D721Med (cell line): Measurements from ENCODE around the gene TEK.

Source experiments
- DNase-seq: peaks from one replicate; pipeline ENCODE4 v3.0.0; 2011; ENCODE audit warnings: low spot score; ENCODE audit not compliant: insufficient read length
- FAIRE-seq: peaks from 2 replicates; lab custom pipeline; 2011; peaks lifted over from hg19 to GRCh38; lab: Jason Lieb, UNC
- TF ChIP-seq, protein P1 (sequence below): IDR thresholded peaks from 2 replicates; pipeline ENCODE4 v1.5.1; 2012; ENCODE audit warnings: mild to moderate bottlenecking, control low read depth; ENCODE audit not compliant: insufficient read depth; ENCODE audit errors: missing control alignments

The TEK gene

DNA sequence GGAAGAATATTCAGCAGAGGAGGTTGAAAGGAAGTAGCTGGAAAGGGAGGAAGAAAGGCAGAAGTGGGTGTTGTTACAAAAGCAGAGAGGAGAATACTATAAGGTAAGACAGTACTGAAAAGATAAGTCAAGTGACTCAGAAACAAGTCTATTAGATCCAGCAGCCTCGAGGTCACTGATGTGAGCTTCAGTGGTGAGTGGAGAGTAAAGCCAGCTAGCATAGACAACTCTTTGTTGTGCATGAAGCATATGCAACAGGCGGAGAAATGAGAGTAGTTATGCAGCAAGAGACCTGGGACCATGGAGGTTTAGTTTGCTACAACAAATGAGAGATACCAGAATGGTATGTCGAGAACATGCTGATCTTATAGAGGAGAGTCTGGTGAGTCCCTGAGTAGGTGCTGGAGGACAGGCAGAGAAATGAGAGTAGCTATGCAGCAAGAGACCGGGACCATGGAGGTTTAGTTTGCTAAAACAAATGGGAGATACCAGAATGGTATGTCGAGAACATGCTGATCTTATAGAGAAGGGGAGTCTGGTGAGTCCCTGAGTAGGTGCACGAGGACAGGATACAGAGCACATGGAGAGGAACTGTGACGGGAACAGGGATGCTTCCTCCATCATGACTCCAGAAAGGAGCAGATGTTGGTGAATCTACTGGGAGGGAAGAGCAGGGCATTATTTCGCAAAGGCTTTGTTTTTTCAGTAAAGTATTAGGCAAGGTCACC is 151.9 kb downstream of the TEK start:
- no peak for DNase-seq
- no peak for FAIRE-seq
- TF ChIP-seq, protein P1, sequence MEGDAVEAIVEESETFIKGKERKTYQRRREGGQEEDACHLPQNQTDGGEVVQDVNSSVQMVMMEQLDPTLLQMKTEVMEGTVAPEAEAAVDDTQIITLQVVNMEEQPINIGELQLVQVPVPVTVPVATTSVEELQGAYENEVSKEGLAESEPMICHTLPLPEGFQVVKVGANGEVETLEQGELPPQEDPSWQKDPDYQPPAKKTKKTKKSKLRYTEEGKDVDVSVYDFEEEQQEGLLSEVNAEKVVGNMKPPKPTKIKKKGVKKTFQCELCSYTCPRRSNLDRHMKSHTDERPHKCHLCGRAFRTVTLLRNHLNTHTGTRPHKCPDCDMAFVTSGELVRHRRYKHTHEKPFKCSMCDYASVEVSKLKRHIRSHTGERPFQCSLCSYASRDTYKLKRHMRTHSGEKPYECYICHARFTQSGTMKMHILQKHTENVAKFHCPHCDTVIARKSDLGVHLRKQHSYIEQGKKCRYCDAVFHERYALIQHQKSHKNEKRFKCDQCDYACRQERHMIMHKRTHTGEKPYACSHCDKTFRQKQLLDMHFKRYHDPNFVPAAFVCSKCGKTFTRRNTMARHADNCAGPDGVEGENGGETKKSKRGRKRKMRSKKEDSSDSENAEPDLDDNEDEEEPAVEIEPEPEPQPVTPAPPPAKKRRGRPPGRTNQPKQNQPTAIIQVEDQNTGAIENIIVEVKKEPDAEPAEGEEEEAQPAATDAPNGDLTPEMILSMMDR: no peak

DNA sequence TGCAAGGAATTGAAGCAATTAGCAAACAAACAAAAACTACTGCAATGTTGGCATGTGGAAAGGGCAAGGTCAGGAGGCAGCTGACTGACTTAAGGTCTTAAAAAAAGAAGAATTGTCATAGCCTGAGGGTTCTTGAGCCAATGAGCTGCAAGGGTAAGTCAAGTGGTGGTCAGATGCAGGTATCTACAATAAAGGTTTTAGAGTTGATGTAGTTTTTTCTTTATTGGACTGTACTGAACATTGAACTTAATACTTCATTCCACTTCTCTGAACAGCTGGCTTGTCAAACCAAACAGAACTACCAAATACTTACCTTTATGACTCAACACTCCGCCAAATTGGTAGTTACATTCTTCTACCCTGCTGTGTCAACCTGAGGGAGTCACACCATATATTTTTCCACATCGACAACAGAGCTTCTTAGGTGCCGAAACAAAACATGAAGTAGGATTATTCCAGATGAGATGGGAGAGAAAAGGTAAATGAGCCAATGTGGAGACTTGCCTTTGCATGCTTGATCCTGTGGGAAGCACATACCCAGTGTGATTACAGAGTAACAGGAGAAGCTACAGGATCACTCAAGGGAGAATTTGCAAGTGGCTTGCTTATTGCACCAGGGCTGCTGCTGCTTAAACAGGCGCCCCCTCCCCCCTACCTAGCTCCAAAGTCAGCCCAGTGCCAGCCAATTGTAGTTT is 152.6 kb downstream of the TEK start:
- FAIRE-seq (no peak), DNase-seq (no peak)
- TF ChIP-seq, protein P1: no peak

DNA sequence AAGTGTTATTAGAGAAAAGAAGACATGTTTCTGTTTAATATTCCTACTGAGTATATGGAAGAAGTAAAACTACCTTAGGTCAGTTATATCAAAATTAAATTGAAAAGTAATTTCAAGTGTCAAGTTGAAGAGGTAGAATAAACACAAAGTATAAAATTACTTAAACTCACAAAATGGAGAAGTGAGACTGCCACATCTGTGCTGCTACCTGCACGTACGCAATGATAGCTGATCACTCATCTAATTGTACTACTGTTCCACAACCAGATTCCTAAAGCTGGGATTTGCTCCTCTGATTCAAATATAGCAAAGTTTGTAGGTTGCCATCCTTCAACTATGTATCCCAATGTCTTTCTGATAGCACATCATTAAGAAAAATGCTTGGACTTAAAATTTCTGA is 163.1 kb downstream of the TEK start:
- DNase-seq (no peak), FAIRE-seq (no peak)
- TF ChIP-seq, protein P1: no peak

DNA sequence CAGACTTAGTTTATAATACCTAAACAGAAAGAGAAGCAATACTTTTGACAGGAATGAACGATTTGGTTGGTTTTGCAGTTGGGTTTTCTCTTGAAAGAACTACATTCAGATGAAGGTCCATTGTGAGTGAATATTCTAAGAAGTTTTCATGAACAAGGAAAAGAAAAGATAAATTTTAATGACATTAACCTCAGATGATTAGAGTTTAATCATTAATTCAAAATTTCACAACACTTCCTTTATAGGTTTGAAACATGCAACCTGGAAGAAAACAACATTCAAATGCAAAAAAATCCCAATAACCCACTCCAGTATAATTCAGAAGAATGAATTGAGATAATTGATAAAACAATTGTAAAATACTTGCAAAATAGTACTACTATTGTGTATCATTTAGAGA is 164.2 kb downstream of the TEK start:
- no peak for FAIRE-seq
- DNase-seq: no peak
- TF ChIP-seq, protein P1: no peak

DNA sequence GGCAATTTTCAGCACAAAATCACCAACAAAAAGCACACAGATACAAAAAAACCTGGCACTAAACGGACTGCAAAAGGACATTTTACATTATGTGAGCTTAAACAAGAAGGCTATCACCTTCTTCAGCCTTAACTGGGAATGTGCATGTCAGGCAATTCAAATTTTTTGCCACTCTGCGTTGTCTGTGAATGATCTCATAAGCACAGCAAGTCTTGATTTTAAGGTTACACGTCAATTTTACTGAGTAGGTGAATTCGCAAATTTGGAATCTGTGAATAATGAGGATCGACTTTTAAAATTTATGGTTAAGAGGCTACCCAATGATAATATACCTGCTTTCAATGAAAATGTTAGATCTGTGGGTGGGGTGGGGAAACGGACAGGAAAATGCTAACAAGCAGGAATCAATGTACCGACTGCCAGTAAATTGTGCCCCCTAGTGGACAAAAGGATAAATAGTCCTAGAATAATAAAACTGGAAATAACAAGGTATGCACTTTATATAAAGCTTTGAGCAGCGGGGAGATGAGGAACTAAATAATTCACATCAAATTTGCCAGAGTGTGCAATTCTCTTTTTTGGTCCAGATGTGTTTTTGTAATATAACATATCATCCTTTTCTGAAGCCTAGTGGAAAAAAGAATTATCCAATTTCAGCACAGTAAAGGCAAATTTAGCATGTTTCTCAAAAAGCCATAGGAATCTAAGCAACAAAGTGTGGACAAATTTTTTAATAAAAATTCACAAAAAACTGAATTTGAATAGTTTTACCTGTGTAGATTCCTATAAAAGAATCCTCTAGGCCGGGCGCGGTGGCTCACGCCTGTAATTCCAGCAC is 167.4 kb downstream of the TEK start:
- FAIRE-seq (peak; percentile 73), DNase-seq (no peak)
- TF ChIP-seq, protein P1: peak; percentile 83

DNA sequence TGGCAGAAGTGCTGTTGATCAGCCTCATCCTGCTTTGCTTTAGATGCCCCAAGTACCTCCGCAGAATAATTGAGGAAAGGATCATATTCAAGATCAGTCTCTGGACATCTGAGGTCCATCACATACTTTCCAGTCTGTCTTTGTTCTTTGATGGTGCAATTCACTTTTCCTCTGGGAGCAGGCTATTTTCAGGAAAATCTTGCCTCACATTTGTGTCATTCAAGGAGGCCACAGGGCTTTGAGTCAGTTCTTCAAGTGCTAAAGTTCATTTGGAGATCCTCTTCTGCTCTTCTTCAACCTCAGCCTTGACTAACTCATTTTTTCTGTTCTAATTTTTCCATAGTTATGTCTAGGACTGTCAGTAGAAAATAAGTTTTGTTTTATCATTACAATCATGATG is 169.3 kb downstream of the TEK start:
- FAIRE-seq (no peak), DNase-seq (no peak)
- TF ChIP-seq, protein P1: no peak
